Mucosa of rectum (tissue), 2 donors: ENCODE data around the gene SMNDC1.

Experiments
- H3K27ac ChIP-seq, 2 donors: one replicate each; pipeline ENCODE4 v1.7.0; 2013; ENCODE audit warnings: inconsistent platforms in 2 of 2, low read depth in 2 of 2, low read length in 2 of 2
- H3K27me3 ChIP-seq, 2 donors: one replicate each; pipeline ENCODE4 v1.7.0; 2013; ENCODE audit warnings: low read length in 2 of 2; ENCODE audit not compliant: control insufficient read depth in 2 of 2, insufficient read depth in 2 of 2
- H3K36me3 ChIP-seq, 2 donors: one replicate each; pipeline ENCODE4 v1.7.0; 2013; ENCODE audit warnings: low read length in 2 of 2; ENCODE audit not compliant: control insufficient read depth in 2 of 2, insufficient read depth in 2 of 2
- H3K4me1 ChIP-seq, 2 donors: one replicate each; pipeline ENCODE4 v1.7.0; 2013; ENCODE audit warnings: low read length in 2 of 2, mild to moderate bottlenecking in 1 of 2; ENCODE audit not compliant: control insufficient read depth in 2 of 2, insufficient read depth in 2 of 2
- H3K4me3 ChIP-seq, 2 donors: one replicate each; pipeline ENCODE4 v1.7.0; 2013; ENCODE audit warnings: low read length in 2 of 2
- H3K9ac ChIP-seq, 2 donors: one replicate each; pipeline ENCODE4 v1.7.0; 2013; ENCODE audit warnings: low read length in 2 of 2, low read depth in 1 of 2, mild to moderate bottlenecking in 1 of 2
- H3K9me3 ChIP-seq, 2 donors: one replicate each; pipeline ENCODE4 v1.7.0; 2013; ENCODE audit warnings: low read length in 2 of 2; ENCODE audit not compliant: control insufficient read depth in 2 of 2
- donor health status: healthy.
- donor health status: Normal muscosa, but diverticular disease.

SMNDC1 gene

GRCh38 chr10:110304780-110305421 lies at the start of gene SMNDC1:
Gene SMNDC1 (minus strand): TSS chr10:110304920. CDS start chr10:110303587, 1,333 bp downstream.
- Histone ChIP-seq H3K27ac (peak within 1 kb of the TSS; percentile 89 to 93), H3K36me3 (peaks cover 20 to 24% of the 10 kb centered on the region in 2 donors), H3K4me3 (peak within 1 kb of the TSS; percentile 75 to 92), H3K27me3 (no peaks in the 10 kb centered on the region), H3K4me1 (peaks cover 5 to 11% of the 10 kb centered on the region in 2 donors), H3K9ac (peak within 1 kb of the TSS; percentile 88 to 90), H3K9me3 (no peaks in the 10 kb centered on the region)

- Histone ChIP-seq H3K9ac (no peak overlapping the region), H3K27ac (peak overlapping the region in 1 of 2 donors; percentile 77), H3K4me1 (peaks cover 0 to 5% of the 10 kb centered on the region in 2 donors), H3K36me3 (no peaks in the 10 kb centered on the region), H3K4me3 (no peak overlapping the region), H3K27me3 (peaks cover 0 to 8% of the 10 kb centered on the region in 2 donors), H3K9me3 (no peaks in the 10 kb centered on the region)
These were observed 49.6 kb upstream of the SMNDC1 start for GRCh38 chr10:110354322-110354766.

GRCh38 chr10:110353244-110354119 lies 48.8 kb upstream of the SMNDC1 start:
- no peaks in the 10 kb centered on the region for H3K36me3 ChIP-seq
- peak overlapping the region in 1 of 2 donors; percentile 77 for H3K27ac ChIP-seq
- H3K9me3 ChIP-seq = no peaks in the 10 kb centered on the region
- H3K27me3 ChIP-seq = peaks cover 0 to 8% of the 10 kb centered on the region in 2 donors
- no peak overlapping the region for H3K4me3 ChIP-seq
- H3K4me1 ChIP-seq = peaks cover 0 to 5% of the 10 kb centered on the region in 2 donors
- H3K9ac ChIP-seq = no peak overlapping the region

- Histone ChIP-seq H3K4me1 (peaks cover 0 to 5% of the 10 kb centered on the region in 2 donors), H3K27ac (no peak overlapping the region), H3K9ac (no peak overlapping the region), H3K9me3 (no peaks in the 10 kb centered on the region), H3K4me3 (no peak overlapping the region), H3K27me3 (peaks cover 0 to 5% of the 10 kb centered on the region in 2 donors), H3K36me3 (no peaks in the 10 kb centered on the region)
These were observed 48.2 kb upstream of the SMNDC1 start for GRCh38 chr10:110352930-110353243.

- Histone ChIP-seq H3K27me3 (peaks cover 0 to 9% of the 10 kb centered on the region in 2 donors), H3K27ac (no peak overlapping the region), H3K4me1 (peaks cover 0 to 4% of the 10 kb centered on the region in 2 donors), H3K9me3 (no peaks in the 10 kb centered on the region), H3K4me3 (no peak overlapping the region), H3K36me3 (no peaks in the 10 kb centered on the region), H3K9ac (no peak overlapping the region)
These were observed 46.1 kb upstream of the SMNDC1 start for GRCh38 chr10:110350812-110351211.

- no peak overlapping the region for H3K9ac ChIP-seq
- H3K4me3 ChIP-seq = no peak overlapping the region
- H3K36me3 ChIP-seq = no peaks in the 10 kb centered on the region
- no peaks in the 10 kb centered on the region for H3K9me3 ChIP-seq
- peaks cover 0 to 3% of the 10 kb centered on the region in 2 donors for H3K4me1 ChIP-seq
- peaks cover 0 to 9% of the 10 kb centered on the region in 2 donors for H3K27me3 ChIP-seq
- H3K27ac ChIP-seq = no peak overlapping the region
These were observed 45.1 kb upstream of the SMNDC1 start for GRCh38 chr10:110349831-110350230.

GRCh38 chr10:110349386-110349785 lies 44.7 kb upstream of the SMNDC1 start:
- H3K27me3 ChIP-seq = peaks cover 0 to 9% of the 10 kb centered on the region in 2 donors
- H3K4me3 ChIP-seq = no peak overlapping the region
- no peaks in the 10 kb centered on the region for H3K36me3 ChIP-seq
- H3K4me1 ChIP-seq = no peaks in the 10 kb centered on the region
- H3K27ac ChIP-seq = no peak overlapping the region
- no peak overlapping the region for H3K9ac ChIP-seq
- H3K9me3 ChIP-seq = no peaks in the 10 kb centered on the region

GRCh38 chr10:110348336-110348735 lies 43.6 kb upstream of the SMNDC1 start:
- no peaks in the 10 kb centered on the region for H3K36me3 ChIP-seq
- H3K4me1 ChIP-seq = no peaks in the 10 kb centered on the region
- H3K9ac ChIP-seq = no peak overlapping the region
- H3K4me3 ChIP-seq = no peak overlapping the region
- H3K27me3 ChIP-seq = peaks cover 0 to 5% of the 10 kb centered on the region in 2 donors
- no peak overlapping the region for H3K27ac ChIP-seq
- H3K9me3 ChIP-seq = no peaks in the 10 kb centered on the region

GRCh38 chr10:110346914-110347313 lies 42.2 kb upstream of the SMNDC1 start:
- no peak overlapping the region for H3K27ac ChIP-seq
- H3K27me3 ChIP-seq = peaks cover 0 to 4% of the 10 kb centered on the region in 2 donors
- H3K36me3 ChIP-seq = no peaks in the 10 kb centered on the region
- H3K4me1 ChIP-seq = no peaks in the 10 kb centered on the region
- no peak overlapping the region for H3K9ac ChIP-seq
- H3K4me3 ChIP-seq = no peak overlapping the region
- no peaks in the 10 kb centered on the region for H3K9me3 ChIP-seq

GRCh38 chr10:110345286-110345685 lies 40.6 kb upstream of the SMNDC1 start:
- Histone ChIP-seq H3K36me3 (no peaks in the 10 kb centered on the region), H3K27ac (no peak overlapping the region), H3K4me1 (no peaks in the 10 kb centered on the region), H3K27me3 (peaks cover 0 to 4% of the 10 kb centered on the region in 2 donors), H3K9ac (no peak overlapping the region), H3K9me3 (no peaks in the 10 kb centered on the region), H3K4me3 (no peak overlapping the region)
